PC-3 (cell line): ENCODE results near the gene MLEC. TPM values are rescaled to one million over a fixed set of nuclear protein-coding genes. Genes with fewer than 3 reads are reported as not detected.

Experiments used
- ATAC-seq: fragments of 200-7000 bp; cut with Tn5 transposase; 2 replicates; pipeline ENCODE4 v1.9.1; 2020; ENCODE audit warnings: mild to moderate bottlenecking, moderate library complexity
- BruUV-seq: library from RNA; stranded (reverse); fragments of 400-500 nt; replicated peaks from 2 replicates; lab custom pipeline; 2021; lab: Mats Ljungman, UMichigan
- CTCF ChIA-PET: fragments of 300-600 bp; sonication (Branson Sonifier 250); formaldehyde crosslinking; loops from one replicate; lab custom pipeline; 2022; ENCODE audit warnings: antibody characterized with exemption; lab: Charles Lee
- POLR2A ChIA-PET: fragments of 300-600 bp; sonication (Branson Sonifier 250); formaldehyde crosslinking; loops from one replicate; lab custom pipeline; 2022; ENCODE audit warnings: antibody characterized with exemption; ENCODE audit not compliant: unreplicated experiment; lab: Charles Lee
- DNase-seq: peaks from one replicate; pipeline ENCODE4 v3.0.0-alpha.2; 2015
- H2AFZ ChIP-seq: fragments of 300-600 bp; sonication (generic); 2 replicates; pipeline ENCODE4 v1.6.0; 2016; ENCODE audit warnings: antibody characterized with exemption, low read length
- H3F3A ChIP-seq: fragments of 300-600 bp; sonication (generic); one replicate; pipeline ENCODE4 v1.6.0; 2017; ENCODE audit warnings: antibody characterized with exemption, low read length, control low read depth, mild to moderate bottlenecking; ENCODE audit not compliant: unreplicated experiment
- H3K27ac ChIP-seq: fragments of 300-600 bp; sonication (generic); 2 replicates; pipeline ENCODE4 v1.5.1; 2016; ENCODE audit warnings: mild to moderate bottlenecking, low read length
- H3K27me3 ChIP-seq: fragments of 300-600 bp; sonication (generic); 2 replicates; pipeline ENCODE4 v1.6.1; 2016; ENCODE audit warnings: low read length, mixed read lengths
- H3K36me3 ChIP-seq: fragments of 300-600 bp; sonication (generic); 2 replicates; pipeline ENCODE4 v1.6.1; 2016; ENCODE audit warnings: low read depth, mixed run types, low read length, mixed read lengths
- H3K4me1 ChIP-seq: fragments of 300-600 bp; sonication (generic); 2 replicates; pipeline ENCODE4 v1.5.1; 2016; ENCODE audit warnings: low read length; ENCODE audit not compliant: insufficient read depth
- H3K4me2 ChIP-seq: fragments of 300-600 bp; sonication (generic); 2 replicates; pipeline ENCODE4 v1.6.0; 2016; ENCODE audit warnings: low read length
- H3K4me3 ChIP-seq: fragments of 300-600 bp; sonication (generic); 2 replicates; pipeline ENCODE4 v1.5.1; 2016; ENCODE audit warnings: mild to moderate bottlenecking, low read length, mixed read lengths
- H3K79me2 ChIP-seq: fragments of 300-600 bp; sonication (generic); 2 replicates; pipeline ENCODE4 v1.6.1; 2017; ENCODE audit warnings: low read length, mixed read lengths
- H3K9ac ChIP-seq: fragments of 300-600 bp; sonication (generic); 2 replicates; pipeline ENCODE4 v1.6.0; 2016; ENCODE audit warnings: mild to moderate bottlenecking, low read length
- H3K9me2 ChIP-seq: fragments of 300-600 bp; sonication (generic); replicated peaks from 2 replicates; pipeline ENCODE4 v1.6.1; 2016; ENCODE audit warnings: mixed run types, low read length, mixed read lengths
- H3K9me3 ChIP-seq: fragments of 300-600 bp; sonication (generic); 2 replicates; pipeline ENCODE4 v1.6.1; 2016; ENCODE audit warnings: low read length, mixed read lengths
- H4K20me1 ChIP-seq: fragments of 300-600 bp; sonication (generic); 2 replicates; pipeline ENCODE4 v1.6.1; 2016; ENCODE audit warnings: low read length, mixed read lengths
- CTCF ChIP-seq: fragments of 300-600 bp; sonication (generic); conservative IDR thresholded peaks from 2 replicates; pipeline ENCODE4 v1.5.1; 2017; ENCODE audit warnings: antibody characterized with exemption, low read depth, mild to moderate bottlenecking, low read length
- EZH2 ChIP-seq: fragments of 300-600 bp; sonication (generic); IDR thresholded peaks from one replicate; pipeline ENCODE4 v1.6.1; 2017; ENCODE audit warnings: antibody characterized with exemption, mild to moderate bottlenecking, low read length; ENCODE audit not compliant: unreplicated experiment
- EZH2phosphoT487 ChIP-seq: fragments of 300-600 bp; sonication (generic); IDR thresholded peaks from 2 replicates; pipeline ENCODE4 v1.6.1; 2018; ENCODE audit warnings: mild to moderate bottlenecking, antibody characterized with exemption, low read length, borderline replicate concordance
- intact Hi-C: fragments of 100-400 bp; cut with micrococcal nuclease; formaldehyde crosslinking; loops from 2 replicates; pipeline ENCODE4 v1.9.0; 2023
- total RNA-seq: library from RNA; depleted of rRNA; stranded (reverse); fragments of >200 nt; gene quantifications from 2 replicates; pipeline ENCODE4 v1.2.3, GENCODE V29; 2014

MLEC gene
- total RNA-seq, 1 experiment from 2014 or later: 158 TPM

- H3K4me3 ChIP-seq: no peak overlapping the region
- ATAC-seq (no peak), DNase-seq (no peak)
- no peak overlapping the region for H3K4me2 ChIP-seq
- POLR2A ChIA-PET: no interaction called here
- peaks cover 14% of the 10 kb centered on the region; the same call in 1 of the 2 replicates for H3K27me3 ChIP-seq
- TF ChIP-seq EZH2 (no peak), CTCF (no peak), EZH2phosphoT487 (no peak)
- no peak overlapping the region for H3K9ac ChIP-seq
- H3K9me3 ChIP-seq: no peaks in the 10 kb centered on the region
- no peaks in the 10 kb centered on the region for H3K79me2 ChIP-seq
- BruUV-seq: no TSS peak
- H3K36me3 ChIP-seq: no peaks in the 10 kb centered on the region
- CTCF ChIA-PET: no interaction called here
- no peak overlapping the region for H2AFZ ChIP-seq
- no peaks in the 10 kb centered on the region for H3K4me1 ChIP-seq
- no peak overlapping the region for H3K27ac ChIP-seq
- no peaks in the 10 kb centered on the region for H4K20me1 ChIP-seq
- intact Hi-C loops: no loop called here
- no peaks in the 10 kb centered on the region for H3F3A ChIP-seq
- no peaks in the 10 kb centered on the region for H3K9me2 ChIP-seq
Observed at GRCh38 chr12:120663741-120664140, 23.2 kb upstream of the MLEC start.

- H3K79me2 ChIP-seq: no peaks in the 10 kb centered on the region
- no peaks in the 10 kb centered on the region for H3K4me1 ChIP-seq
- TF ChIP-seq CTCF (no peak), EZH2phosphoT487 (no peak), EZH2 (no peak)
- no peak for DNase-seq
- H3F3A ChIP-seq: no peaks in the 10 kb centered on the region
- H3K27ac ChIP-seq: no peak overlapping the region
- H3K4me3 ChIP-seq: no peak overlapping the region
- ATAC-seq: no peak
- no peaks in the 10 kb centered on the region for H3K9me3 ChIP-seq
- no peak overlapping the region for H2AFZ ChIP-seq
- no peak overlapping the region for H3K9ac ChIP-seq
- no peaks in the 10 kb centered on the region for H3K9me2 ChIP-seq
- intact Hi-C loops: no loop called here
- no peaks in the 10 kb centered on the region for H4K20me1 ChIP-seq
- BruUV-seq: no TSS peak
- H3K27me3 ChIP-seq: peaks cover 4% of the 10 kb centered on the region; the same call in 1 of the 2 replicates
- no peaks in the 10 kb centered on the region for H3K36me3 ChIP-seq
- H3K4me2 ChIP-seq: no peak overlapping the region
- CTCF ChIA-PET: no interaction called here
- POLR2A ChIA-PET: interaction anchor here (0.7 kb wide), 1 partner anchor 74 kb away, joined by 21 read pairs; no protein-coding TSS in a partner anchor
Observed at GRCh38 chr12:120666571-120667390, 20.2 kb upstream of the MLEC start.
